ENCODE data around the gene P2RX4.

DNA sequence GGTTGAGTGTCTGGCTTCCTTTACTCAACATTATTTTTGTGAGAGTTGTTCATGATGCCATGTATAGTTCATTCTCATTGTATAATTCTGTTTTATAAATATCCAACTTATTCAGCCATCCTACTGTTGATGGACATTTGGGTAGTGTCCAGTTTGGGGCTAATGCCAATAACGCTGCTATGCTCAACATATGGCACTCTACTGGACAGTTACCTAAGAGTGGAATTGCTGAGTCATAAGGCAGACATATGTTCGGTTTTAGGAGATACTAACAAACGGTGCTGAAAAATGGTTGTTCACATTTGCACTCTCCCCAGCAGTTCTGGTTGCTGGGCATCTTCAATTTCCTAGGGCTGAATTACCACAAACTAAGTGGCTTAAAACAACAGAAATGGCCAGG lies 28.7 kb upstream of the P2RX4 start:
- TF ChIP-seq, protein P1, sequence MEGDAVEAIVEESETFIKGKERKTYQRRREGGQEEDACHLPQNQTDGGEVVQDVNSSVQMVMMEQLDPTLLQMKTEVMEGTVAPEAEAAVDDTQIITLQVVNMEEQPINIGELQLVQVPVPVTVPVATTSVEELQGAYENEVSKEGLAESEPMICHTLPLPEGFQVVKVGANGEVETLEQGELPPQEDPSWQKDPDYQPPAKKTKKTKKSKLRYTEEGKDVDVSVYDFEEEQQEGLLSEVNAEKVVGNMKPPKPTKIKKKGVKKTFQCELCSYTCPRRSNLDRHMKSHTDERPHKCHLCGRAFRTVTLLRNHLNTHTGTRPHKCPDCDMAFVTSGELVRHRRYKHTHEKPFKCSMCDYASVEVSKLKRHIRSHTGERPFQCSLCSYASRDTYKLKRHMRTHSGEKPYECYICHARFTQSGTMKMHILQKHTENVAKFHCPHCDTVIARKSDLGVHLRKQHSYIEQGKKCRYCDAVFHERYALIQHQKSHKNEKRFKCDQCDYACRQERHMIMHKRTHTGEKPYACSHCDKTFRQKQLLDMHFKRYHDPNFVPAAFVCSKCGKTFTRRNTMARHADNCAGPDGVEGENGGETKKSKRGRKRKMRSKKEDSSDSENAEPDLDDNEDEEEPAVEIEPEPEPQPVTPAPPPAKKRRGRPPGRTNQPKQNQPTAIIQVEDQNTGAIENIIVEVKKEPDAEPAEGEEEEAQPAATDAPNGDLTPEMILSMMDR (IDR thresholded peaks at IDR 0.05; ENCODE audit: low read length), result no peak
- TF ChIP-seq EZH2 (optimal IDR thresholded peaks at IDR 0.05; ENCODE audit: low read depth, low read length), result no peak
- no peak for TF ChIP-seq EZH2phosphoT487 (IDR thresholded peaks at IDR 0.05; ENCODE audit: low read length)
